CD4-positive, alpha-beta T cell (primary cell): ENCODE results near the gene RAMACL. TPM values are rescaled to one million over a fixed set of nuclear protein-coding genes. Genes with fewer than 3 reads are reported as not detected.

ENCODE experiments used
- ATAC-seq: fragments of 200-7000 bp; cut with Tn5 transposase; one replicate; pipeline ENCODE4 v1.10.0; 2022; ENCODE audit warnings: mild to moderate bottlenecking; ENCODE audit not compliant: poor library complexity
- CTCF ChIA-PET: fragments of 350-600 bp; sonication (Branson Sonifier 250); formaldehyde crosslinking; loops from one replicate; lab custom pipeline; 2021; ENCODE audit warnings: antibody characterized with exemption, inconsistent platforms; lab: Charles Lee
- POLR2A ChIA-PET: fragments of 350-600 bp; sonication (Branson Sonifier 250); formaldehyde crosslinking; loops from one replicate; lab custom pipeline; 2021; ENCODE audit warnings: antibody characterized with exemption, inconsistent platforms; lab: Charles Lee
- DNase-seq, 14 experiments: peaks; one replicate each; pipeline ENCODE4 v3.0.0-alpha.2; 2013 to 2020; ENCODE audit warnings: mixed read lengths in 2 of 14
- H3K27ac ChIP-seq, 2 donors: one replicate each; pipeline versions ENCODE4 v1.5.1 to v1.7.0; 2013; ENCODE audit warnings: low read length in 2 of 2, low read depth in 1 of 2, mild to moderate bottlenecking in 1 of 2
- H3K27me3 ChIP-seq, 2 experiments: 1 replicate in 1 of 2; 2 replicates in 1 of 2; pipeline versions ENCODE4 v1.6.1 to v1.7.0; 2013; ENCODE audit warnings: low read length in 2 of 2, control low read depth in 1 of 2, mild to moderate bottlenecking in 1 of 2, moderate library complexity in 1 of 2; ENCODE audit not compliant: insufficient read depth in 2 of 2, control insufficient read depth in 1 of 2
- H3K36me3 ChIP-seq: one replicate; pipeline ENCODE4 v1.6.1; 2013; ENCODE audit warnings: low read length, control low read depth; ENCODE audit not compliant: insufficient read depth
- H3K4me1 ChIP-seq: one replicate; pipeline ENCODE4 v1.6.1; 2013; ENCODE audit warnings: low read length, control low read depth; ENCODE audit not compliant: insufficient read depth
- H3K4me3 ChIP-seq: one replicate; pipeline ENCODE4 v1.5.1; 2013; ENCODE audit warnings: mild to moderate bottlenecking, low read length, moderate library complexity
- H3K9me3 ChIP-seq, 2 experiments: 1 replicate in 1 of 2; 2 replicates in 1 of 2; pipeline versions ENCODE4 v1.6.1 to v1.7.0; 2013; ENCODE audit warnings: low read length in 2 of 2, mild to moderate bottlenecking in 2 of 2, control low read depth in 1 of 2, moderate library complexity in 1 of 2; ENCODE audit not compliant: control insufficient read depth in 1 of 2, insufficient read depth in 1 of 2
- H3K27ac Mint-ChIP-seq: one replicate; pipeline ENCODE4 v1.8.0; 2020; ENCODE audit warnings: mixed read lengths
- H3K27me3 Mint-ChIP-seq: one replicate; pipeline ENCODE4 v1.8.0; 2021; ENCODE audit warnings: mixed read lengths
- H3K36me3 Mint-ChIP-seq: one replicate; pipeline ENCODE4 v1.8.0; 2021; ENCODE audit warnings: low read depth, mixed read lengths
- H3K4me1 Mint-ChIP-seq: one replicate; pipeline ENCODE4 v1.8.0; 2021; ENCODE audit warnings: low read depth, mixed read lengths
- H3K4me3 Mint-ChIP-seq: one replicate; pipeline ENCODE4 v1.8.0; 2020; ENCODE audit warnings: mild to moderate bottlenecking, mixed read lengths
- H3K9me3 Mint-ChIP-seq: one replicate; pipeline ENCODE4 v1.8.0; 2020; ENCODE audit warnings: mixed read lengths
- CTCF ChIP-seq: fragments of 200-600 bp; IDR thresholded peaks from one replicate; pipeline ENCODE4 v1.8.0; 2022; ENCODE audit warnings: antibody characterized with exemption, mild to moderate bottlenecking
- intact Hi-C, 2 experiments: fragments of 100-400 bp; cut with DNase I in 1 of 2; cut with micrococcal nuclease in 1 of 2; formaldehyde crosslinking; loops; one replicate each; pipeline versions ENCODE4 v1.15.1 to v1.9.0; 2023 to 2025; cut with DNase I, micrococcal nuclease
- total RNA-seq, 174 experiments: library from RNA in 2 of 174; stranded (reverse) in 2 of 174; gene quantifications; one replicate each; pipeline ENCODE4 v1.2.3 and lab custom pipeline; 2021 to 2026

Gene RAMACL
- total RNA-seq, 2 experiments from 2014 or later: 0.52 to 0.75 TPM

- no peak for ATAC-seq
- Histone ChIP-seq H3K27me3 (no peaks in the 10 kb centered on the region), H3K9me3 (peaks cover 10% of the 10 kb centered on the region in 2 experiments), H3K4me1 (peaks cover 6% of the 10 kb centered on the region), H3K4me3 (no peak overlapping the region), H3K27ac (no peak overlapping the region), H3K36me3 (no peaks in the 10 kb centered on the region)
- H3K27ac Mint-ChIP-seq: no peak overlapping the region
- no peaks in the 10 kb centered on the region for H3K9me3 Mint-ChIP-seq
- CTCF ChIA-PET: no interaction called here
- POLR2A ChIA-PET: no interaction called here
- H3K36me3 Mint-ChIP-seq: peaks cover 4% of the 10 kb centered on the region
- DNase-seq: no peak
- H3K27me3 Mint-ChIP-seq: no peaks in the 10 kb centered on the region
- no peak for TF ChIP-seq CTCF
- intact Hi-C loops: no loop called here
- no peak overlapping the region for H3K4me3 Mint-ChIP-seq
- peaks cover 6% of the 10 kb centered on the region for H3K4me1 Mint-ChIP-seq
Observed at GRCh38 chr6:166556336-166556735, 30.1 kb downstream of the RAMACL start.

GRCh38 chr6:166555086-166555485 is 31.4 kb downstream of the RAMACL start:
- peaks cover 6% of the 10 kb centered on the region for H3K4me1 Mint-ChIP-seq
- no peaks in the 10 kb centered on the region for H3K9me3 Mint-ChIP-seq
- no peak for ATAC-seq
- no peak for TF ChIP-seq CTCF
- CTCF ChIA-PET: no interaction called here
- DNase-seq: no peak
- no peak overlapping the region for H3K4me3 Mint-ChIP-seq
- peaks cover 0 to 8% of the 10 kb centered on the region in 2 experiments for H3K9me3 ChIP-seq
- no peaks in the 10 kb centered on the region for H3K27me3 ChIP-seq
- H3K4me3 ChIP-seq: no peak overlapping the region
- no peaks in the 10 kb centered on the region for H3K27me3 Mint-ChIP-seq
- POLR2A ChIA-PET: no interaction called here
- H3K36me3 Mint-ChIP-seq: peaks cover 4% of the 10 kb centered on the region
- intact Hi-C loops: no loop called here
- H3K27ac ChIP-seq: no peak overlapping the region
- no peaks in the 10 kb centered on the region for H3K36me3 ChIP-seq
- peaks cover 6% of the 10 kb centered on the region for H3K4me1 ChIP-seq
- no peak overlapping the region for H3K27ac Mint-ChIP-seq

GRCh38 chr6:166554316-166554715 is 32.2 kb downstream of the RAMACL start:
- Mint-ChIP-seq H3K27me3 (no peaks in the 10 kb centered on the region), H3K4me3 (no peak overlapping the region), H3K36me3 (no peaks in the 10 kb centered on the region), H3K9me3 (no peaks in the 10 kb centered on the region), H3K4me1 (peaks cover 6% of the 10 kb centered on the region), H3K27ac (no peak overlapping the region)
- peaks cover 0 to under 1% of the 10 kb centered on the region in 2 experiments for H3K9me3 ChIP-seq
- H3K36me3 ChIP-seq: no peaks in the 10 kb centered on the region
- DNase-seq (no peak), ATAC-seq (no peak)
- no peaks in the 10 kb centered on the region for H3K27me3 ChIP-seq
- no peak overlapping the region for H3K4me3 ChIP-seq
- intact Hi-C loops: no loop called here
- peaks cover 6% of the 10 kb centered on the region for H3K4me1 ChIP-seq
- no peak overlapping the region for H3K27ac ChIP-seq
- CTCF ChIA-PET: no interaction called here
- POLR2A ChIA-PET: no interaction called here
- TF ChIP-seq CTCF: no peak
